ENCODE data around the gene TXLNA. TPM values are rescaled to one million over a fixed set of nuclear protein-coding genes. Genes with fewer than 3 reads are reported as not detected.
A peak's percentile ranks its signal among the peaks of the same experiment; 100 is the strongest.
"Not testable (repeated sequence)": the region's sequence is repeated elsewhere in the genome, so short reads cannot be mapped to it uniquely, and the experiment has no call there.

Gene TXLNA
- 10 to 100 TPM; 27.1 to 46.2 (median 31.0) TPM for total RNA-seq

DNA sequence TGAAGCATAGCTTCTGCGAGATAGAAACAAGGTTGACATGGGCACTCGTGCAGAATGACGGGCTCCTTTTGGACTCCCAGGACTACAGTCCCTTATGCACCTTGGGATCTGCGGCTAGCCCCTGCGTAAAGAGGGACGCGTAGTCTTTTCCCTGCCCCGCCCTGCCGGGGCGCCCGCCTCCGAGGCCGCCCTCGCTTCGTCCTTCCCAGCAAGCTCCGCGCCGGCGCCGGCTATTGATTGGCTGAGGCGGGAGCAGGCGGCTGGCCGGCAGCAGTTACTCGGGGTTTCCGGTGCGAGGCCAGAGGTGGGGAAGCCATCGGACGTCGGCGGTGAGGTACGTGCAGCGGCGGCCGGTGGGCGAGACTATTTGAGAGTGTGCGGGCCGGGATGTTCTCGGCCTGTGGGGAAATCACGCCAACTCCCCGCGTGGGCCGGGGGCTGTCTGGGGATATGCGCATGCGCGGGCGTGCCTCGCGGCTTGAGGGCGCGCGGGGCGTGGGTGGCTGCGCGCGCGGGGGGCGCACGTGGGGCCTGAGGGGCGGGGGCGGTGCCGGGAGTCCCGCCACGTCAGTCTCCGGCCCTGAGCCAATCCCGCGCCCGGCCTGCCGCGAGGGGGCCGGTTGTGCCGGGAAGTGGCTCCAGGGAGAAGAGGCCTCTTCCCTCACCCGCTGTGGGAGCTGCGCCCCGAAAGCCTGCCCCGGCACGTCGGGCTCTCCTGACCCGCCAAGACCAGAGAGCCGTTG lies at the start of gene TXLNA:
TXLNA (plus strand) TSS at position 233 of the 743 bp plus-strand sequence. CDS start 671 bp downstream, outside the sequence.
- TF ChIP-seq POLR2A (IDR thresholded peaks at IDR 0.05) = peak; percentile 49 to 52
- TF ChIP-seq, protein P1, sequence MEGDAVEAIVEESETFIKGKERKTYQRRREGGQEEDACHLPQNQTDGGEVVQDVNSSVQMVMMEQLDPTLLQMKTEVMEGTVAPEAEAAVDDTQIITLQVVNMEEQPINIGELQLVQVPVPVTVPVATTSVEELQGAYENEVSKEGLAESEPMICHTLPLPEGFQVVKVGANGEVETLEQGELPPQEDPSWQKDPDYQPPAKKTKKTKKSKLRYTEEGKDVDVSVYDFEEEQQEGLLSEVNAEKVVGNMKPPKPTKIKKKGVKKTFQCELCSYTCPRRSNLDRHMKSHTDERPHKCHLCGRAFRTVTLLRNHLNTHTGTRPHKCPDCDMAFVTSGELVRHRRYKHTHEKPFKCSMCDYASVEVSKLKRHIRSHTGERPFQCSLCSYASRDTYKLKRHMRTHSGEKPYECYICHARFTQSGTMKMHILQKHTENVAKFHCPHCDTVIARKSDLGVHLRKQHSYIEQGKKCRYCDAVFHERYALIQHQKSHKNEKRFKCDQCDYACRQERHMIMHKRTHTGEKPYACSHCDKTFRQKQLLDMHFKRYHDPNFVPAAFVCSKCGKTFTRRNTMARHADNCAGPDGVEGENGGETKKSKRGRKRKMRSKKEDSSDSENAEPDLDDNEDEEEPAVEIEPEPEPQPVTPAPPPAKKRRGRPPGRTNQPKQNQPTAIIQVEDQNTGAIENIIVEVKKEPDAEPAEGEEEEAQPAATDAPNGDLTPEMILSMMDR (IDR thresholded peaks at IDR 0.05) = peak in 3 of 6 experiments; percentile 2 to 24 (median 2)
- DNase-seq = peak; percentile 94 to 97 (median 97)
- peak within 1 kb of the TSS; percentile 87 to 97 (median 94) for H3K27ac ChIP-seq
- H3K4me1 ChIP-seq = peaks cover 6 to 41% (median 12%) of the 10 kb centered on the region in 4 donors
- peak within 1 kb of the TSS; percentile 55 to 78 (median 68) for H3K4me3 ChIP-seq
- peaks cover 0 to 18% (median 0%) of the 10 kb centered on the region in 3 donors for H3K36me3 ChIP-seq
- no peaks in the 10 kb centered on the region for H3K9me3 ChIP-seq
- no peaks in the 10 kb centered on the region for H3K27me3 ChIP-seq

DNA sequence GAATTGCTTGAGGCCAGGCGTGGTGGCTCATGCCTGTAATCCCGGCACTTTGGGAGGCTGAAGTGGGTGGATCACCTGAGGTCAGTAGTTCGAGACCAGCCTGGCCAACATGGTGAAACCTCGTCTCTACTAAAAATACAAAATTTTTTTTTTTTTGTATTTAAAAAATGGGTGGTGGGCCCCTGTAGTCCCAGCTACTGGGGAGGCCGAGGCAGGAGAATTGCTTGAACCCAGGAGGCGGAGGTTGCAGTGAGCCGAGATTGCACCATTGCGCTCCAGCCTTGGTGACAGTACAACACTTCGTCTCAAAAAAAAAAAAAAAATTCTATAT lies 45.6 kb upstream of the TXLNA start:
- not testable (repeated sequence) for H3K9me3 ChIP-seq, H3K27me3 ChIP-seq, H3K4me3 ChIP-seq, H3K27ac ChIP-seq, H3K4me1 ChIP-seq, H3K36me3 ChIP-seq, DNase-seq

DNA sequence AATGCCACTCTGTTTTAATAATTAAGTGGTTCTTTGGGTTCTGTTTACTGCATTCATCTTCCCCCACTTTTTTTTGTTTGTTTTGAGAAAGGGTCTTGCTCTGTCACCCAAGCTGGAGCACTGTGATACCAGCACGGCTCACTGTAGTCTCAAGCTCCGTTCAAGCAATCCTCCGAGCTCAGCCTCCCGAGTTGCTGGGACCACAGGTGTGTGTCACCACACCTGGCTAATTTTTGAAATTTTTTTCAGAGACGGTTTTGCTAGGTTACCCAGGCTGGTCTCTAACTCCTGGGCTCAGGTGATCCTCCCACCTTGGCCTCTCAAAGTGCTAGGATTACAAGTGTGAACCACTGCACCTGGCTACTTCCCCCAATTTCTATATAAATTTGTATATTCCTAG lies 42.4 kb upstream of the TXLNA start:
- Histone ChIP-seq H3K27me3 (no peaks in the 10 kb centered on the region), H3K27ac (no peak overlapping the region), H3K4me3 (no peak overlapping the region), H3K9me3 (no peaks in the 10 kb centered on the region), H3K36me3 (no peaks in the 10 kb centered on the region), H3K4me1 (peaks cover 0 to 16% (median 0%) of the 10 kb centered on the region in 4 donors)
- DNase-seq = no peak
- no peak for TF ChIP-seq POLR2A (IDR thresholded peaks at IDR 0.05)
- TF ChIP-seq, protein P1 (IDR thresholded peaks at IDR 0.05) = no peak

DNA sequence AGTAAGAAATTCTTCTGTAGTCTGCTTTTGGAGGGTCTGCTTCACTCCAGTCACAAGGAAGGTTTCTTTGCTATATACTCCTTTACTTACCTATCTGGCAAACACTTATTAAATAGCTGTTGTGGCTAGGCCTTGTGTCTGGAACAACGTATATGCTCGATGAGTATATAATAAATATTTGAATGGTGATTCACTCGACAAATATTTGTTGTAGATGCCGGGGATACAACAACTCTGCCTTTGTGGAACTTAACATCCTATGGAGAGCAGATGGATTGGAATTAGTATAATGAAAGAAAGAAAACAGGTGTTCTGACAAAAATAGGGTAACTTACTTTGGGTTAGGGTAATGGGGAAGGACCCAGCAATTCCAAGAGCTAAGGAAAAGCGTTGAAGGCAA lies 40.5 kb upstream of the TXLNA start:
- peaks cover 0 to 16% (median 0%) of the 10 kb centered on the region in 4 donors for H3K4me1 ChIP-seq
- H3K4me3 ChIP-seq = no peak overlapping the region
- H3K27me3 ChIP-seq = no peaks in the 10 kb centered on the region
- no peak for DNase-seq
- H3K36me3 ChIP-seq = no peaks in the 10 kb centered on the region
- TF ChIP-seq, protein P1 (IDR thresholded peaks at IDR 0.05) = no peak
- no peak for TF ChIP-seq POLR2A (IDR thresholded peaks at IDR 0.05)
- H3K9me3 ChIP-seq = no peaks in the 10 kb centered on the region
- H3K27ac ChIP-seq = no peak overlapping the region

DNA sequence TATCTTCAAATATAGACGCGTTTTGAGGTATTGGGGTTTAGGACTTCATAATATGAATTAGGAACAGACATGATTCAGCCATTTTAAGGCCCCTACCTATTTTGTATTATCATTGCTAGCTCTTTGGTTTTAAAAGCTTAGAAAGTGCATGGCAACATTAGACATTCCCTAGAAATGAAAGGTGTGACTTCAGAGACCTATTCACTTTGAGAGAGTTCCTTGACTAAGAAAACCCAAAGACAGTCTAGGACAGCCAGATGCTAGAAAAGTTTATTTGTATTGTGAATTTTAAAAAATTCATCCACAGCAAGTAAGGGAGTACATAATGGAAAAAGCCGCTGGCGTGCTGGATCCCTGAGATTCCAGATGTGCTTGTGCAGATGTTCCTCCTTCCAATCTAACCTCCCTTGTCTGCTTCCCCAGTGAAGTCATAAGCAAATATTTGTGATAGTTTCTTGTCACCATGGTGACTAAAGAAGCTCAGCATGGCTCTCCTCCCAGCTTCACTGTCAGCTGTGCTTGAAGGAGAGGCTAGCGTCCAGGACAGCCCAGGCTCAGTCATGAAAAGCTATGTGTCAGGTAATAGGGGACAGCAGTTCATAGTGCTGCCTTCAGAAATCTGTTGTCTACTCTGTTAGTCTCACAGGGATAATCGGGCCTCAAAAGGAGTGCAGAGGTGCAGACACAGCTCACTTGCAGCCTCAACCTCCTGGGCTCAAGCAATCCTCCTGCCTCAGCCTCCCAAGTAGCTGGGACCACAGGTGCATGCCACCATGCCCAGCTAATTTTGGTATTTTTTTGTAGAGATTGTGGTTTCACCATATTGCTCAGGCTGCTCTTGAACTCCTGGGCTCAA lies 36.8 kb upstream of the TXLNA start:
- peak overlapping the region in 2 of 4 donors; percentile 0 to 31 for H3K27ac ChIP-seq
- TF ChIP-seq, protein P1 (IDR thresholded peaks at IDR 0.05) = no peak
- TF ChIP-seq POLR2A (IDR thresholded peaks at IDR 0.05) = no peak
- DNase-seq = no peak
- no peaks in the 10 kb centered on the region for H3K27me3 ChIP-seq
- no peak overlapping the region for H3K4me3 ChIP-seq
- H3K4me1 ChIP-seq = peaks cover 0 to 16% (median 0%) of the 10 kb centered on the region in 4 donors
- no peaks in the 10 kb centered on the region for H3K9me3 ChIP-seq
- no peaks in the 10 kb centered on the region for H3K36me3 ChIP-seq

DNA sequence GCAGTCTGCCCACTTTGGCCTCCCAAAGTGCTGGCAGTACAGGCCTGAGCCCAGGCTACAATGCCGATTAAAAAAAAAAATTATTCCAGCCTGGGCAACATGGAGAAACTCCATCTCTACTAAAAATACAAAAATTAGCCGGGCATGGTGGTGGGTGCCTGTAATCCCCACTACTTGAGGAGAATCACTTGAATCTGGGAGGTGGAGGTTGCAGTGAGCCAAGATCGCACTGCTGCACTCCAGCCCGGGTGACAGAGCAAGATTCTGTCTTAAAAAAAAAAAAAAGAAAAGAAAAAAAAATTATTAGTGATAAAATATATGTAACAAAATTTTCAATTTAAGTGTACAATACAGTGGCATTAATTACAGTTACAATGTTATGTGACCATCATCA lies 36.2 kb upstream of the TXLNA start:
- not testable (repeated sequence) for H3K27ac ChIP-seq, H3K9me3 ChIP-seq, DNase-seq, H3K27me3 ChIP-seq, H3K4me3 ChIP-seq, H3K36me3 ChIP-seq
- H3K4me1 ChIP-seq = peaks cover 0 to 16% (median 0%) of the 10 kb centered on the region in 4 donors
